ENCODE data around the gene FAM53B.
"Not testable (repeated sequence)": the region's sequence is repeated elsewhere in the genome, so short reads cannot be mapped to it uniquely, and the experiment has no call there.

The FAM53B gene

DNA sequence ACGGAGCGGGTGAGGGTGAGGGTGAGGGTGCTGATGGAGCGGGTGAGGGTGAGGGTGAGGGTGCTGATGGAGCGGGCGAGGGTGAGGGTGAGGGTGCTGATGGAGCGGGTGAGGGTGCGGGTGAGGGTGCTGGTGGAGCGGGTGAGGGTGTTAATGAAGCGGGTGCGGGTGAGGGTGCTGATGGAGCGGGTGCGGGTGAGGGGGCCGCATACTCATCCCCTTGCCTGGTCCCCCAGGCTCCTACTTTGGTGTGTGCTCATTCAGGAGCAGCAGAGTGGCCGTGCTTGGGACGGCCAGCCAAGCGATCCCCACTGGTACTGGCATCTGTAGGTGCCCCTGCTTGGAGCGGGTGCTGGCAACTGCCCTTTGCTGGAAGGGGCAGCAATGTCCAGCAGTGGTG lies 133.3 kb downstream of the FAM53B start:
- DNase-seq (ENCODE audit: low read depth in 2 of 2) = not testable (repeated sequence)

- not testable (repeated sequence) for DNase-seq (ENCODE audit: low read depth in 2 of 2)
Observed at GRCh38 chr10:124610186-124610585, 134.0 kb downstream of the FAM53B start.

GRCh38 chr10:124609698-124610097 lies 134.5 kb downstream of the FAM53B start:
- no peak for DNase-seq (ENCODE audit: low read depth in 2 of 2)

DNA sequence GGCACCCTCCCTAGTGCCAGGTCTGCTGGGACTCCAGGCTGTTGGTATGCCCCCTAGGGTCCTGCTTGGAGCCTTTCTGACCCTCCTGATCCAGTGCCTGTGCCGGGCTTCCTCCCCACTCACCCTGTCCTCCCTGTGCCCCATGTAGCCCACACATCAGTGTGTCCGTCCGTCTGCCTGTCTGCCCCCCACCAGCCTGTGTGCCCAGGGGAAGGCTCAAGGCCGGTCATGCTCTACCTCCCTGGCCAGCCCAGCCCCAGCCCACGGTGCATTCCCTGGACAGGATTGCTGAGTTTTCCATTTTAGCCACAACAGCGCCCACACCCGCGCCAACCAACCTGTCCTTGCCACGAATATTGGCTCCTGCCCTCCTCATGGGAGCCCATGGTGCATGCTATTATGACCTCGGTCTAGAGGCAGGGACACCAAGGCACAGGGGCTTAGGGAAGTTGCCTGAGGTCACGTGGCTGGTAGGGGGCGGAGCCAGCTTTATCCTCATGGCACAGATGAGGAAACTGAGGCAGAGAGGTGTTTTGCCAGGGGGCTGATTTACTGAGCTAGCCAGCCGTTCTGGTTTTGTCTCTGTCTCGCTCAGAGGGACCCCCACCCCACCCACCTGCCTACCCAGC lies 136.0 kb downstream of the FAM53B start:
- no peak for DNase-seq (ENCODE audit: low read depth in 2 of 2)

DNA sequence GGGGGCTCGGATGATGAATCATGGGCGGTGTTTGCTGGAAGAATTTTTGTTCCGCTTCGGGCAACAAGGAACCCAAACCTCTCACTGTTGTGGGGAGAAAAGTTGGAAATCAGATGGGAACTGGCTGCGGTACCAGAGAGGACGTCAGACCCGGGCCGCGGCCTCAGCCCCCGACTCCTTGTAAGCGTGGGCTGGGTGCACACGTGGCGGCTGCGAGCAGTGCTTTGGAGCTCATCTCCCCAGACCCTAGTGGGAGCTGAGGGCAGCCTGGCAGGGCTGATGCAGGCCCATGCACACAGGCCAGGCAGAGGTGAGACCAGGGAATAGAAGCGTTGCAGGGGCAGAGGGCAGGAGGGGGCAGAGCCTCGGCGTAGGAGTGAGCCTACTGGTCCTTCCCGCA lies 136.5 kb downstream of the FAM53B start:
- DNase-seq (ENCODE audit: low read depth in 2 of 2) = no peak

GRCh38 chr10:124606822-124607221 lies 137.4 kb downstream of the FAM53B start:
- DNase-seq (ENCODE audit: low read depth in 2 of 2) = no peak

DNA sequence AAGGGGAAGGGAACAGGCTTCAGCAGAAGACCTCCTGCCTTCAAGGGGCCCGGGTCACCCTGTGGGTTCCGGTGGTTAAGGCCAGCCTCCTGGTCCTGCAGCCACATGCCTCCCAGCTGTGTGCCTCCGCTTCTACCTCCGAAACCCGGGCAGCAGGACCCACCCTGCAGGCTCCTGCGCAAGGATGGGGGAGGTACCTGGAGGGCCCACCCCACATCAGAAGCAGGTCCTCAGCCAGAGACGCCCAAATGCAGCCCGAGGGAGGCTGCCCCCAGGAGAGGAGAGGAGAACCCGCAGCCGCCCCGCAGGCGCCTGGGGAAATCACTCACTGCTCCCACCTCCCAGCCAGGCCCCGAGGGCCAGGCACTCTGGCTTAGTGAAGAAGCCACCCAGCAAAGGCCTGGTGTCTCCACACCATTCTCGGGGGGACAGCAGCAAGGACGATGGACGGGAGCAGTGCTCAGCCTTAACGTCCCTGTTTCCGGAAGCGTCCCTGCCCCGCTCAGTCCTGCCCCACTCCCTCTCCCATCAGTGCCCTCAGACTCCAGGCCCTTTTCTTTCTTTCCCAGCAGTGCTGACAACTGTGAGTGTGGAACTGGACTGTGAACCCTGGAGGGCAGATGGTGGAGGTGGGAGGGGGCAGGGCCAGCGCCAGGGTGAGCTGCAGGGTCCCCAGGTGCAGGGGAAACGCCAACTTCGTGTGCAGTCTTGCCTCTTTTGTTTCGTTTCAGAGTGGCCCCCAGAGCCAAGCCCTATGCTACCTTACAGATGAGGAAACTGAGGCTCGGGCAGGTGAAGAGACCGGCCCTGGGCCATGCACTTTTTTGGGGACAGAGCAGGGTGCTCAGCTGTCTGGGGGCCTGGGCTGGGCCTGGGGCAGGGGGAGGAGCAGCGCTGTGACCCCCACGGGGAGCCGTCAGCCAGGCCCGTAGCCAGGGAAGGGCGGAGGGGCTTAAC lies 138.0 kb downstream of the FAM53B start:
- no peak for DNase-seq (ENCODE audit: low read depth in 2 of 2)

DNA sequence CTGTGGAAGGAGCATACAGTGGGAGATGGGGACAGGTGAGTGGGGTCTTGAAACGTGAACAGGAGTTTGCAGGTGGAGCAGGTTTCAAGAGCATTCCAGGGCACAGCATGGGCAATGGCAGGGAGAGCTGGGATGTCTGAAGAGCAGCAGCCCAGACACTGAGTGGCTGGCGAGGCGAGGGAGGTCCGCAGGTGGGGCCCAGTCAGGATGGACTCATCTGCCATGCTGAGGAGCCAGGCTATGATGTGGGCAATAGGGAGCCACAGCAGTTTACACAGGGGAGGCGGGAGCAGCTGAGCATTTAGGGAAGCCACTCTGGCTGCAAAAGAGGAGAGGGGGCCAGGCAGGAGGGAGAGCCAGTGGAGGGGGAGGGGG lies 138.7 kb downstream of the FAM53B start:
- DNase-seq (ENCODE audit: low read depth in 2 of 2) = no peak

DNA sequence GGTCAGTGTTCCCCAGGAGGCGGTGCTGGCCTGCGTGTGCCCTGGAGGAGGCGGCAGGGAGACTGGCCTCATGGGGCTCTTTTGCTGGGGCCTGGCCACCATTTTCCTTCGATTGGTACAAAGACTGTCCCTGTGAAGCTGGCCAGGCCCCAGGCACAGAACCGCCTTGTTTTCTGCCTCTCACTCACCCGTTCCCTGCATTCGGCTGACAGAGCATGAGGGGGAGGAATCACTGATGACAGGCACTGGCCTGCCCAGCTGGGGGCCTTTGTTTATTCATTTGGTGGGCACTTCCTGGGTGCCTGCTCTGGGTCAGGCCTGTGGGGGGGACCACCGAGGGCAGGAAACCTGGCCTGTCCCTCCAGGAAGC lies 139.2 kb downstream of the FAM53B start:
- DNase-seq (ENCODE audit: low read depth in 2 of 2) = no peak

DNA sequence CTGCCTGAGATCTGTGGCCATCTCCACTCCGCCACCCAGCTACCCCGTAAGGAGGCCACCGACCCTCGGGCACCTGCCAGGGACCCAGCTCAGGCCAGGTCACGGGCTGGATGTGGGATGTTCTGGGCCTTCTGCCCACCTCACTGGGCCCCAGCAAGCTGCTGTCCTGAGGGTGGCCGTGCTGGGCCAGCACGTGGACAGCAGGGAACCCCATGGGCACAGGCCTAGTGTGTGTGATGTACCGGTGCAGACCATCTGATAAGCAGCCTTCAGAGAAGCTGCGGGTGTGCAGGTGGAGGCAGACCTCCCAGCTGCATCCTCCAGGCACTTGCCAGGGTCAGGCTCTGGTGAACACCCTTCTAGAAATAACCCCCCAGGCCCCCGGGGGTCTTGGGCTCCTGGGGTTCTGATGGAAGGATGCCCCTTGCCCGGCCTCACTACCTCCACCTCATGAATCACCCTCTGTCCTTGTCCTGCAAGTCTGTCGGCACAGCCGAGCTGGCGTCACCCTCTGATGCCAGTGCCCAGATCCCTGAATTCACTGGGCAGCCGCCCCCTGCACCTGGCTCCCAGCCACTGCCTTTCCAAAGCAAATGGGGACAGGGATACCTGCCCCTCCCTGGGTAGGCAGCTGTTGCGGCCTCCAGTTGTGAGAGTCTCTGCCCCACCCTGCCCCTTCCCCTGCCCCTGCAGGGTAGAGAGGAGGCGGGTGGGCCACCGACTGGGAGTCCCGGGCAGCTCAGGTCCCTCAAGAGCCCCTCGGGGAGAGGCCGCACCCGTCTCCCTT lies 139.8 kb downstream of the FAM53B start:
- no peak for DNase-seq (ENCODE audit: low read depth in 2 of 2)

GRCh38 chr10:124603376-124604213 lies 140.6 kb downstream of the FAM53B start:
- no peak for DNase-seq (ENCODE audit: low read depth in 2 of 2)

DNA sequence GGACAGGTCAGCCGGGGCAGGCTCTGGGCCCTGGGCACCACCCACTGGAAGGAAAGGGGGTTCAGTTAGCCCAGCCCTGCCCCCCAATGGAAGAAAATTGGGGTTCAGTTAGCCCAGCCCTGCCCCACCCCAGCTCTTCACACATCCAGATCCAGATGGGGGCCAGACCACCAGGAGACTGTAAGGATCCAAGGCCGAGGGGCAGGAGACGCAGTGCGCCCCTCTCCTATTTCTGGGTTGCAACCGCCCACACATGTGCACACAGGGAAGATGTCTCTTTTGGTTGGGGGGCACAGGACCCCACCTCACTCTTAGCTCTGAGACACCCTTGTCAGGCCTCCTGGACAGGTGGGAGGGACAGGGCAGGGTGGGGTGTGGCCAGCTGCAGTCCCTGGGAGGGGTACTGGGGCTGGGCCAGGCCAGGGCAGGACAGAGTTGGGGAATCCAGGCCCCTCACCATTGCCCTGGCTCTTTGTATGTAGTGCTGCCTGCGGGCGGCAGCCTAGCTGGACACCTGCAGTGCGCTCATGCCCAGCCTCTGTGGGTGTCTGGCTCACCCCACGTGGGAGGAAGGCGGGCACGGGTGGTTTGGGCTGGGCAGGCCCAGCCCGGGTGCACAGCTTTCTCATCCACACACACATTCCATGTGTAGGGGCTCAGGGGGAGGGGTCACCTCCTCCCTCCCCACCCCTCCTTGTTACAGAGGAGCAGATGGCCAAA lies 141.4 kb downstream of the FAM53B start:
- no peak for DNase-seq (ENCODE audit: low read depth in 2 of 2)

DNA sequence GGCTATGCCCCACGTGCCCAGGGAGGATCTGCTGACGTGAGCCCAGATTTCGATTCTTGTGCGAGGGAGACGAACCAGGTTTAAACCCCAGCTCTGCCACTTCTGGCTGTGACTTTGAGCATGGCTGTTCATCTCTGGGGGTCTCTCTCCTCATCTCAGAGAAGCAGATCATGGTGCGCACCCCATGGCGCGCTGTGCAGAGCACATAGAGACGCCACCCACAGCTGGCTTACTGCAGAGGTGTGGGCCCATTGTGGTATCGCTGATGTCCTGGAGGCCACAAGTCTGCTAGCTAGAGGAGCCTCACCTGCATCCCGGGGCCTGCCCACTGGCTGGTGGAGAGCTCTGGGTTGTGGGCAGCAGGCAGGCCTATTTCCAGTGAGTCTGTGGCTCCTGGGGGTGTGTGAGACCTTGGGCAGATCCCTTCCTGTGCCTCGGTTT lies 142.0 kb downstream of the FAM53B start:
- DNase-seq (ENCODE audit: low read depth in 2 of 2) = no peak

DNA sequence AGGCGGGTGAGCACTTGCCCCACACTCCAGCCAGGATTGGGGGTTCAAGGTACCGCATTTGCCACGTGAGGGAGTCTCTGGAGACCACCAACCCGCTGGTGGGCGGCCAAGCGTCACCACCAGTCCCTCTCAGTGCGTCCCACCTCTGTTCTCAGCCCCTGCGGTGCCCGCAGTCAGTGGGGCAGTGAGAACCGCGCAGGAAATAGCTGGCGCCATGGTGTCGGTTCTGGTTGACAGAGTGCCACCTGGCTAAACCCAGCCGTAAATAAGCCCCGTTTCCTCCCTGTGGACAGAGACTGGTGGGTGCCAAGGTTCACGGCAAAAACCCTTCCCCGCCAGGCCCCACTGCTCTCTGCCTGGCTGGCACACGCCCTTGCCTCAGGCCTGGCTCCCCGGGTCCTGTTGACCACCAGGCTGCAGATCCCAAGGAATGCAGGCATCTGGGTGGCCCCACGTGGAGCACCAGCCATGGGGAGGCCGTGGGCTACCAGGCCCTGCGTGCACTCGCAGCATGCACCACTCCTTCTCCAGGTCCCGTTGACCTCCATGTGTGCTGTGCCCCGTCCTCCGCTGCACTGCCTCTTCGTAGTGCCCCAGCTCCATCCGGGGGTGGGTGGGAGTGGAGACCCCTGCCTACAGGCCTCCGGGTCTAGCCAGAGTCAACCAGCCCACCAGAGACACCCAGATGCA lies 142.6 kb downstream of the FAM53B start:
- no peak for DNase-seq (ENCODE audit: low read depth in 2 of 2)

DNA sequence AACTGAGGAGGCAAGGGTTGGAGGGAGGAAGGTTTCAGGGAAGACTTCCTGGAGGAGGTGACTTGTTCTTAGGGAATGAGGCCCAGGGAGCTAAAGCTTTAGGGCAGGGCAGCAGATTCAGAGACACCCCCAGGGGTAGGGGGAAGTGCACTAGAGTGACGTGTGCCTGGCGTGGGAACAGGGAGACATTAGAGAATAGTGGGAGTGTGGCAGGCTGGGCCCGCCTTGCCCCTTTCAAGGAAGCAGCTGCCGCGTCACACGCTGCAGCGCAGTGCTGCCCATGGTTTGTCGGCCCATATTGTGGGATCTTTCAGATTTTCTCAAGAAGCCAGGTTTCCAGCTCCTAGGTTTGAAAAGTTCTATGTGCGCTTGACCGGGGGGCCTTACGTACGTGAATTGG lies 143.2 kb downstream of the FAM53B start:
- DNase-seq (ENCODE audit: low read depth in 2 of 2) = no peak

DNA sequence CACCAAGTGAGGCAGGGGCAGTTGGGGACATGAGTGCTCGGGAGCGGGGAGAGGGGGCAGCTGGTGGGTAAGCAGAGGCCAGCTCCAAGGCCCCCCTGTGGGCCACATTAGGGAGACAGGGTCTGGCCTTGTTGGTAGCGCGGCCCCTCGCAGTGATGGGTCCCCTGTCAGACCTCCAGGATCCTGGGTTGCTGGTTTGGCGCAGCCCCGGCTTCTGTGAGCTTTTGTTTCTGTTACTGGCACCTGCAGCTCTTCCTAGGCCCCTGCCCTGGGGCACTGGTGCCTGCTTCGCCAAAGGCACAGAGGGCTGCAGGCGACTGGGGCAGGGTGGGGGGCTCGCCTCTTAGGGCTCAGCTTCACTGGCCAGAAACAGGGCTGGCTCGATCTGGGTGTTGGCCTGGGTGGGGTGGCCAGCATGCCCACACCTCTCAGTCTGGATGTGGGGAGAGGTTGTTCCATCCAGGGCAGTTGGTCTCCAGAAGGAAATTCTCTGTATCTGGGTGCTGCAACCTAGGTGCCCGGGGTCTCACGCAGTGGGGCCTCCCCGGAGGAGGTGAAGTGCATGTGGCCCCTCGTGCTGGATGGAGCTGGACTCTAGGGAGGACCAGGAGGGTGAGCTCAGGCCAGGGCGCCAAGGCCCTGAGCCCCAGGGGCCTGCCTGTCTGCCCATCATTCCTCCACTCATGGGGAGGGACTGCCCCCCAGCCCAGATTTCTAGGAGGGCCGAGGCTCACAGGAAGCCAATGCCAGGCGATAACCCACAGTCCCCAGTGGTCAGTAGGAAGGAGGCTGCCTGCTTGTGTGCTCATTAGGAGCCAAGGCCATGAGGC lies 143.9 kb downstream of the FAM53B start:
- DNase-seq (ENCODE audit: low read depth in 2 of 2) = no peak

DNA sequence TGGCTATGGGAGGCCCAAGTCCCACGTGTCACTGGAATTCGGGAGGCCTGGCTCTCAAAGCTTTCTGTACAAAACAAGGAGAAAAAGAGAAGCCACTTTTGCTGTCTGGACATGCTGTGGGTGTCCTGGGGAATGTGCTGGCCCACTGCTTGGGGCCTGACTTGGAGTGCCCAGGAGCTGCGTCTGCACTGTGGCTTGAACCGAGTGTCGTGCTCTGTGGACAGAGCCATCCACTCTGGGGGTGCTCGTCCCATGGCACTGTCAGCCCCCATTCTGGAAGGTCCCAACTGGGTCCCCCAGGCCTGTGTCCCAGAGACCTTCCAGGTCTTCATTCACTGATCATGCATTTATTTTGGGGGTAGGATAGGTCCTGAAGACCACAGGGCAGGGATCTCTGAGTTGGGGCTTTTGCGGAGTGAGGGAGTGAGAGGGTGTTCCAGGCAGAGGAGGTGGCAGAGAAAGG lies 144.6 kb downstream of the FAM53B start:
- no peak for DNase-seq (ENCODE audit: low read depth in 2 of 2)

DNA sequence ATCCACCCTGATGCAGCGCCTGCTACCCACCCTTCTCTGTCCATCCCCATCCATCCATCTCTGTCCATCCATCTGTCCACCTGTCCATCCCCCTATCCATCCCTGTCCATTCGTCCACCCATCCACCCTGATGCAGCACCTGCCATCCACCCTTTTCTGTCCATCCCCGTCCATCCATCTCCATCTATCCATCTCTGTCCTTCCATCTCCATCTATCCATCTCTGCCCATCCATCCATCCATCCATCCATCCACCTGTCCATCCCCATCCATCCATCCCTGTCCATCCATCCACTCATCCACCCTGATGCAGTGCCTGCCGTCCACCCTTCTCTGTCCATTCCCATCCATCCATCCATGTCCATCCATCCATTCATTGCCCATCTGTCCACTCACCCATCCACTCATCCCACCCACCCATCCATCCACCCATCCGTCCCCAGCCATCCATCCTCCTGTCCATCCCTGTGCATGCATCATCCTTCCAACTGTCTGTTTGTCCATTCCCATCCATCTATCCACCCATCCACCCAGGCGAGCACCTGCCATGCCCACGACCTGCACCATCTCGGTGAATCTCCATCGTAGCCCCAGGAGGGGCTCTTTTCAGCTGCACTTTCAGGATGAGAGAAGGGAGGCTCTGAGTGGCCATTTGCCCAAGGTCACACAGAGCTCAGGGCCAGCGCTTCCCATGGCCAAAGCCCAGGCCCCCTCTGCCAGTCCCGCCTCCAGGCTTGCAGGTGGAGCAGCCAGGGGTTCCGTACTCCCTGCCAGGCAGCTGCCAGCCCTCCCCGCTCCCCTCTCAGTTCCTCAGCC lies 145.2 kb downstream of the FAM53B start:
- DNase-seq (ENCODE audit: low read depth in 2 of 2) = no peak

All from stimulated activated CD8-positive, alpha-beta memory T cell treated with anti-CD3 and anti-CD28 coated beads, Interleukin-2, amount 100 ng/mL, for 48 hours (primary cell).